Naive thymus-derived CD8-positive, alpha-beta T cell (primary cell): ENCODE measurements around the gene ZC3H7A. TPM values are rescaled to one million over a fixed set of nuclear protein-coding genes. Genes with fewer than 3 reads are reported as not detected.

ENCODE experiments used
- ATAC-seq, 2 donors: fragments of 150-1000 bp; cut with Tn5 transposase in 1 of 2; sonication (Bioruptor Pico), chemical (Tn5 transposase) in 1 of 2; 1 replicate in 1 of 2; 2 replicates in 1 of 2; pipeline ENCODE4 v1.10.0; 2021; ENCODE audit warnings: mild to moderate bottlenecking in 2 of 2, moderate library complexity in 2 of 2
- POLR2A ChIA-PET: fragments of 350-600 bp; sonication (Branson Sonifier 250); formaldehyde crosslinking; loops from one replicate; lab custom pipeline; 2021; ENCODE audit warnings: antibody characterized with exemption; lab: Charles Lee
- DNase-seq, 10 donors: peaks; one replicate each; pipeline versions ENCODE4 v3.0.0 to v3.0.0-alpha.2; 2020 to 2022
- H3K27ac Mint-ChIP-seq, 10 donors: one replicate each; pipeline ENCODE4 v1.8.0; 2020 to 2022; ENCODE audit warnings: mild to moderate bottlenecking in 10 of 10, mixed read lengths in 10 of 10, moderate library complexity in 4 of 10, inconsistent platforms in 1 of 10
- H3K27me3 Mint-ChIP-seq, 5 donors: one replicate each; pipeline ENCODE4 v1.8.0; 2021 to 2022; ENCODE audit warnings: mixed read lengths in 5 of 5
- H3K36me3 Mint-ChIP-seq, 3 donors: one replicate each; pipeline ENCODE4 v1.8.0; 2020 to 2022; ENCODE audit warnings: mixed read lengths in 3 of 3, mild to moderate bottlenecking in 2 of 3, inconsistent platforms in 1 of 3
- H3K4me1 Mint-ChIP-seq, 4 donors: one replicate each; pipeline ENCODE4 v1.8.0; 2021 to 2022; ENCODE audit warnings: mixed read lengths in 4 of 4
- H3K4me3 Mint-ChIP-seq, 10 donors: one replicate each; pipeline ENCODE4 v1.8.0; 2020 to 2022; ENCODE audit warnings: mild to moderate bottlenecking in 10 of 10, mixed read lengths in 10 of 10, moderate library complexity in 6 of 10, inconsistent platforms in 1 of 10
- H3K9me3 Mint-ChIP-seq, 9 donors: one replicate each; pipeline ENCODE4 v1.8.0; 2020 to 2022; ENCODE audit warnings: mixed read lengths in 9 of 9, mild to moderate bottlenecking in 3 of 9, inconsistent platforms in 1 of 9, moderate library complexity in 1 of 9
- polyA plus RNA-seq, 3 donors: library from polyadenylated mRNA; unstranded; fragments of 300-500 nt; fragmentation: Illumina TruSeq; gene quantifications; one replicate each; pipeline ENCODE4 v1.2.3, GENCODE V29; 2021
- total RNA-seq, 8 experiments: library from RNA in 2 of 8; stranded (reverse) in 2 of 8; gene quantifications; one replicate each; pipeline ENCODE4 v1.2.3 and lab custom pipeline; 2021 to 2026

ZC3H7A gene
- total and polyA plus RNA-seq, 5 experiments from 2014 or later = 29.7 to 72.2 (median 35.1) TPM

GRCh38 chr16:11799017-11799381 is 1.9 kb upstream of the ZC3H7A start:
- H3K36me3 Mint-ChIP-seq = peaks cover 0 to 7% (median 0%) of the 10 kb centered on the region in 3 donors
- H3K27ac Mint-ChIP-seq = peak overlapping the region in 9 of 10 donors; percentile 94 to 100 (median 98)
- DNase-seq (no peak), ATAC-seq (no peak)
- H3K4me3 Mint-ChIP-seq = peak overlapping the region; percentile 91 to 98 (median 95)
- H3K27me3 Mint-ChIP-seq = no peaks in the 10 kb centered on the region
- peaks cover 36 to 62% (median 59%) of the 10 kb centered on the region in 4 donors for H3K4me1 Mint-ChIP-seq
- no peaks in the 10 kb centered on the region for H3K9me3 Mint-ChIP-seq
- POLR2A ChIA-PET = interaction anchor here (1.6 to 3.3 kb wide), 6 partner anchors 8 to 57 kb away, joined by 5 to 47 read pairs (median 10); partner anchors contain the start of genes RSL1D1 and TXNDC11

GRCh38 chr16:11797957-11798299 is 870 bp upstream of the ZC3H7A start:
- POLR2A ChIA-PET = interaction anchor here (1.1 to 4.3 kb wide), 10 partner anchors 9 to 573 kb away, joined by 3 to 60 read pairs (median 7); partner anchors contain the start of genes RSL1D1, SOCS1 and TXNDC11
- peaks cover 0 to 7% (median 0%) of the 10 kb centered on the region in 3 donors for H3K36me3 Mint-ChIP-seq
- peaks cover 37 to 73% (median 69%) of the 10 kb centered on the region in 4 donors for H3K4me1 Mint-ChIP-seq
- H3K9me3 Mint-ChIP-seq = no peaks in the 10 kb centered on the region
- ATAC-seq (no peak), DNase-seq (no peak)
- H3K27ac Mint-ChIP-seq = peak overlapping the region; percentile 94 to 100 (median 98)
- H3K27me3 Mint-ChIP-seq = no peaks in the 10 kb centered on the region
- H3K4me3 Mint-ChIP-seq = peak overlapping the region; percentile 91 to 98 (median 95)

GRCh38 chr16:11796227-11797165 is 562 bp downstream of the ZC3H7A start:
- peak in 1 of 2 donors; percentile 1 for ATAC-seq
- Mint-ChIP-seq H3K9me3 (no peaks in the 10 kb centered on the region), H3K27ac (peak overlapping the region; percentile 81 to 98 (median 95)), H3K4me3 (peak overlapping the region; percentile 87 to 95 (median 92)), H3K36me3 (peaks cover 0 to 7% (median 0%) of the 10 kb centered on the region in 3 donors), H3K27me3 (no peaks in the 10 kb centered on the region), H3K4me1 (peaks cover 41 to 82% (median 81%) of the 10 kb centered on the region in 4 donors)
- POLR2A ChIA-PET = interaction anchor here (0.6 to 4.3 kb wide), 17 partner anchors 11 to 571 kb away, joined by 3 to 60 read pairs (median 5); partner anchors contain the start of genes RSL1D1, SOCS1 and TXNDC11
- peak in 8 of 10 donors; percentile 16 to 44 (median 32) for DNase-seq

- no peak for DNase-seq
- Mint-ChIP-seq H3K9me3 (no peaks in the 10 kb centered on the region), H3K4me1 (peaks cover 47 to 87% (median 85%) of the 10 kb centered on the region in 4 donors), H3K27me3 (no peaks in the 10 kb centered on the region), H3K4me3 (peak overlapping the region; percentile 87 to 95 (median 92)), H3K36me3 (peaks cover 0 to 12% (median 0%) of the 10 kb centered on the region in 3 donors), H3K27ac (peak overlapping the region; percentile 81 to 97 (median 92))
- ATAC-seq = no peak
- POLR2A ChIA-PET = interaction anchor here (1.2 to 4.3 kb wide), 7 partner anchors 10 to 174 kb away, joined by 3 to 60 read pairs (median 7); partner anchors contain the start of gene TXNDC11
Measured at GRCh38 chr16:11795887-11796226, 1.2 kb downstream of the ZC3H7A start.

- Mint-ChIP-seq H3K27me3 (no peaks in the 10 kb centered on the region), H3K4me1 (peaks cover 47 to 85% (median 83%) of the 10 kb centered on the region in 4 donors), H3K9me3 (no peaks in the 10 kb centered on the region), H3K36me3 (peaks cover 0 to 14% (median 0%) of the 10 kb centered on the region in 3 donors), H3K4me3 (peak overlapping the region; percentile 87 to 95 (median 92)), H3K27ac (peak overlapping the region; percentile 81 to 97 (median 92))
- DNase-seq = no peak
- no peak for ATAC-seq
- POLR2A ChIA-PET = interaction anchor here (1.0 to 4.3 kb wide), 2 partner anchors 9 to 52 kb away, joined by 3 to 60 read pairs; partner anchors contain the start of gene TXNDC11
Measured at GRCh38 chr16:11794996-11795886, 1.8 kb downstream of the ZC3H7A start.

- Mint-ChIP-seq H3K27ac (peak overlapping the region; percentile 81 to 97 (median 92)), H3K27me3 (no peaks in the 10 kb centered on the region), H3K36me3 (peaks cover 0 to 17% (median 0%) of the 10 kb centered on the region in 3 donors), H3K4me3 (peak overlapping the region; percentile 87 to 95 (median 92)), H3K9me3 (no peaks in the 10 kb centered on the region), H3K4me1 (peaks cover 44 to 81% (median 78%) of the 10 kb centered on the region in 4 donors)
- ATAC-seq (no peak), DNase-seq (no peak)
- POLR2A ChIA-PET = interaction anchor here (1.0 to 4.3 kb wide), 2 partner anchors 8 to 52 kb away, joined by 3 to 60 read pairs; partner anchors contain the start of gene TXNDC11
Measured at GRCh38 chr16:11794447-11794846, 2.6 kb downstream of the ZC3H7A start.

- POLR2A ChIA-PET = interaction anchor here (1.7 to 3.0 kb wide), 2 partner anchors 52 to 57 kb away, joined by 8 to 13 read pairs; partner anchors contain the start of genes RSL1D1 and TXNDC11
- Mint-ChIP-seq H3K4me1 (peaks cover 41 to 77% (median 77%) of the 10 kb centered on the region in 4 donors), H3K9me3 (no peaks in the 10 kb centered on the region), H3K4me3 (peak overlapping the region in 9 of 10 donors; percentile 71 to 95 (median 88)), H3K27ac (peak overlapping the region; percentile 81 to 97 (median 92)), H3K27me3 (no peaks in the 10 kb centered on the region), H3K36me3 (peaks cover 0 to 17% (median 0%) of the 10 kb centered on the region in 3 donors)
- ATAC-seq = no peak
- DNase-seq = no peak
Measured at GRCh38 chr16:11793840-11794239, 3.2 kb downstream of the ZC3H7A start.

GRCh38 chr16:11792410-11793241 is 4.4 kb downstream of the ZC3H7A start:
- Mint-ChIP-seq H3K27ac (peak overlapping the region; percentile 27 to 96 (median 88)), H3K4me3 (peak overlapping the region in 8 of 10 donors; percentile 1 to 54 (median 27)), H3K27me3 (no peaks in the 10 kb centered on the region), H3K9me3 (no peaks in the 10 kb centered on the region), H3K36me3 (peaks cover 0 to 19% (median 0%) of the 10 kb centered on the region in 3 donors), H3K4me1 (peaks cover 38 to 76% (median 74%) of the 10 kb centered on the region in 4 donors)
- DNase-seq (peak in 2 of 10 donors; percentile 16 to 26), ATAC-seq (no peak)
- POLR2A ChIA-PET = interaction anchor here (0.6 to 3.0 kb wide), 4 partner anchors 10 to 58 kb away, joined by 4 to 13 read pairs (median 6); partner anchors contain the start of genes RSL1D1 and TXNDC11

GRCh38 chr16:11791144-11791828 is 5.8 kb downstream of the ZC3H7A start:
- Mint-ChIP-seq H3K4me3 (peak overlapping the region in 2 of 10 donors; percentile 8 to 36), H3K27ac (peak overlapping the region; percentile 30 to 87 (median 82)), H3K4me1 (peaks cover 47 to 87% (median 85%) of the 10 kb centered on the region in 4 donors), H3K9me3 (no peaks in the 10 kb centered on the region), H3K36me3 (peaks cover 0 to 22% (median 0%) of the 10 kb centered on the region in 3 donors), H3K27me3 (no peaks in the 10 kb centered on the region)
- ATAC-seq (no peak), DNase-seq (no peak)
- POLR2A ChIA-PET = interaction anchor here (0.5 to 3.0 kb wide), 6 partner anchors 8 to 102 kb away, joined by 3 to 13 read pairs (median 4); partner anchors contain the start of gene TXNDC11

GRCh38 chr16:11788914-11789313 is 8.1 kb downstream of the ZC3H7A start:
- Mint-ChIP-seq H3K9me3 (no peaks in the 10 kb centered on the region), H3K27me3 (no peaks in the 10 kb centered on the region), H3K4me1 (peaks cover 33 to 76% (median 74%) of the 10 kb centered on the region in 4 donors), H3K36me3 (peaks cover 0 to 15% (median 0%) of the 10 kb centered on the region in 3 donors), H3K4me3 (peak overlapping the region in 2 of 10 donors; percentile 19 to 38), H3K27ac (peak overlapping the region in 7 of 10 donors; percentile 41 to 90 (median 80))
- POLR2A ChIA-PET = no interaction called here
- no peak for DNase-seq
- peak in 1 of 2 donors; percentile 31 for ATAC-seq
